GM21367 (cell line): ENCODE data around the gene LSM12.
"Not testable (repeated sequence)": the region's sequence is repeated elsewhere in the genome, so short reads cannot be mapped to it uniquely, and the experiment has no call there.

ENCODE experiments used
- ATAC-seq: cut with Tn5 transposase; IDR thresholded peaks from one replicate; pipeline ENCODE4 v1.9.1; 2021; ENCODE audit not compliant: unreplicated experiment

The LSM12 gene

DNA sequence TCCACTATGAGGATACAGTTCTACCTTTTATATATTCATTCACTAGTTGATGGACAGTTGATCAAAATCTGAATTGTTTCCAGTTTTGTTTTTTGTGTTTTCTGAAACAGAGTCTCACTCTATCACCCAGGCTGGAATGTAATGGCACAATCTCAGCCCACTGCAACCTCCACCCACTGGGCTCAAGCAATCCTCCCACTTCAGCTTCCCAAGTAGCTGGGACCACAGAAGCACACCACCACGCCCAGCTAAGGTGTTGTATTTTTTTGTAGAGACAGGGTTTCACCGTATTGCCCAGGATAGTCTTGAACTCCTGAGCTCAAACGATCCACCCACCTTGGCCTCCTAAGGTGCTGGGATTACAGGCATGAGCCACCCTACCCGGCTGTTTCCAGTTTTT lies 21.0 kb downstream of the LSM12 start:
- no peak for ATAC-seq

DNA sequence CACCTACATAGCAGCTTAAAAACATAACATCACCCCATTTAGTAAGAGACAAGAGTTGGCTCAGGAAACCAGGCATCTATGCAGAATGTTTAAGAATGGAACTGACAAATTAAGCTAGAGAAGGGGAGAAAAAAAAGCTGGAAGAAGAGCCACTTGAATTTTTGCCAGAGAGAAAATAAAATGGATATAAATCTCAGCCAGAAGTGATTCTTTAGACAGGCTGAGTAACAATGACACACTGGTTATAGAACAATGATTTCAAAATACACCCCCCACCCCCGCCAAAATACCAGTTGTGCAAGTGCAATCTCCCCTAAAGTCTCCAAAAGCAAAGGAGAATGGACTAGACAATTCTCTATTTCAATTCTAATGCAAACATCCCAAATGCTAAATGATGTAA lies 22.4 kb downstream of the LSM12 start:
- ATAC-seq: no peak

DNA sequence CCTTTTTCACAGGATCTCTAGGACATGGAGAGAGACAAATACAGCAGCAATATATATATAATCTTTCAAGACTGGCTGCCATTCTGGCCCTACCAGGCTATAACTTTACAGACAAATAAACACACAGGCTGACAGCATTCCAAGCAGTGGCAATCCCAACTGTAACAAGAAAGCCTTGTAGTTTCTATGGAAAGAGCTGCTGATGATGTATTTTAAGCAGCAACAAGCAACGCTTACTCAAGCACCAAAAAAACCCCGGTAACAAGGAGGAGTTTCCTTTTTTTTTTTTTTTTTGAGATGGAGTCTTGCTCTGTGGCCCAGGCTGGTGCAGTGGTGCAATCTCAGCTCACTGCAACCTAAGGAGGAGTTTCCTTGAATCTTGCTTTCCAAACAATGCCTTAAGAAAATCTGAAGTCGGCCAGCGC lies 23.2 kb downstream of the LSM12 start:
- ATAC-seq: no peak

DNA sequence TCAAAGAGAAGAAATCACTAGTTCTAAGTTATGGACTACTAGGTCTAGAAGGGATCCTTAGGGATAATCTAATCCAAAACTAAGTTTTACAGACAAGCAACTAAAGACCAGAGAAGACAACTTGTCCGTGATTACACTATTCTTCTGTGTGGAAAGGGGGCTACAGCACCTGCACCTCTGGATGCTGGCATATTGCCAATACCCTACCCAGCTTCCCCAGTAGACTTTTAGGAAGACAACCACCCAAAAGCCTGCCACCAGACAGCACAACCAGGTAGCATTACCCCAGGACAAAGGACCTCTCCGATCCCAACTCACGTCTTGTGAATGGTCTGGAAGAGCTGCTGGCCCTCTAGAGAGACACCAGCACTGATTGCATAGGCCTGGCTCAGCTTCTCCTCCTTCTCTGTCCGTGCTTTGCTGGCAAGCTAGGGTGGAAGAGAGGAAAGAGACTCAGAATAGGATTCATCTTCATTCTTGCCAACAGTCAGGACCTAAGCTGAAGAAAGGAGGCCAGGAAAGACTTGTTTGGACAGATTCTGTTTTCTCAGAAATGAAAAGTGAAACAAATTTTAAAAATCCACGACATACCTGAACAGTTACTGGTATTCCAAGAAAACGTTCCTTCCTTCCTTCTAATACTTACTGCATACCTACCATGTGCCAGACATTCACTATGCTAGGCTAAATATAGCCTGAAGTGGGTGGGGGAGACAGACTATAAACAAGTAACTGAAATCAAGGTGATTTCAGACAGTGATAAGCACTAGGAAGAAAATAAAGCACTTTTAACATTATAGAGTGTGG lies 26.4 kb downstream of the LSM12 start:
- ATAC-seq: no peak

DNA sequence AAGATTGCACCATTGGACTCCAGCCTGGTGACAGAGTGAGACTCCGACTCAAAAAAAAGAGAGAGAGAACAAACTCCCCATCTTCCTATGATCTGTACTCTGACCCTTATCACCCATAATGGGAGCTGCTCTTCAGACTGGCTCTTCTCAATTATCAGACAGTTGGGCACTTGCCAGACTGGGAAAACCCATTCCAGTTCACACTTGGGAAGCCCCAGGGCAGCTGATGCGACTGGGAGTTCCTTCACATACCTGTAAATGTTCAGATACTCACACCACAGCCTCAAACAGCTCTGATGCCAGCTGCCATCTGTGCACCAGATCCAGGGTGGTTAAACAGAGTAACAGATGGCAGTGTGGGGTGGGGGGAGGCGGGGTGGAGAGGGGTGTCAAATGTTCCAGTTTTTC lies 27.9 kb downstream of the LSM12 start:
- ATAC-seq: no peak

DNA sequence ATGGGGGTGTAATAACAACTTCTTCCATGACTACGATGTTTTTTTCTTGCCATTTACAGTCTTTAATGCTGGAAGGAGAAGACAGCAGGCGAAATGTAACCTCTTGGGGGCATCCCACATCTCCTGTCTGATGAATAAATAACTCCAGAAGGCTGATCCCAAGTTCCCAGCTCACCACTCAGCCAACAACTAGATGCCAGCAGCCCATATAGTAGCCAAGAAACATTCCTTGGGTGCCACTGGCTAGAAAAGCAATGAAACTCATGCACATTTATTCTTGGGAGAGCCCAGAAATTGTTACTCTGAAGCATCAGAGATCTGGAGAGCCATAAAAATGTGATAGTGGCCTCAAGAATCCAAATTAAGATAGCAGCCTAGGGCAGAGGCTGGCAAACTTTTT lies 29.0 kb downstream of the LSM12 start:
- ATAC-seq: no peak

- not testable (repeated sequence) for ATAC-seq
Observed at GRCh38 chr17:44034688-44035087, 31.8 kb downstream of the LSM12 start.

- ATAC-seq: no peak
Observed at GRCh38 chr17:44033861-44034408, 32.5 kb downstream of the LSM12 start.

DNA sequence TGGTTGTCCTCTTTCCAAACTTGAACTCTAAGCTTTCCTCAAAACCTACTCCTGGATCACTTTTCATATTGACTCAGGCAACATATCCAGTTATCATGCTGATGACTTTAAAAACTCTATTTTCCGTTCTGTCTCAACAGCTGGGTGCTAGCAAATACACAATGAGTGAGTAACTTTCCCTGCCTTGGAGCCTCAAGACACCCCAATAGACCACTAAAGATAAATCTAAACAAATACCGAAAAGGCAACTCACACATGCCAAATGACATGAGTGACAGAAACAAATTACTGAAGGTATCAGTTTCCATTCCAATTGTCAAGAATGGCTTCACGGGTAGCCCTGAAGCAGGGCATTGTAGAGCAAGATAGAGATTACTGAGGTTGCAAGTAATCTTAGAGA lies 36.0 kb downstream of the LSM12 start:
- no peak for ATAC-seq

DNA sequence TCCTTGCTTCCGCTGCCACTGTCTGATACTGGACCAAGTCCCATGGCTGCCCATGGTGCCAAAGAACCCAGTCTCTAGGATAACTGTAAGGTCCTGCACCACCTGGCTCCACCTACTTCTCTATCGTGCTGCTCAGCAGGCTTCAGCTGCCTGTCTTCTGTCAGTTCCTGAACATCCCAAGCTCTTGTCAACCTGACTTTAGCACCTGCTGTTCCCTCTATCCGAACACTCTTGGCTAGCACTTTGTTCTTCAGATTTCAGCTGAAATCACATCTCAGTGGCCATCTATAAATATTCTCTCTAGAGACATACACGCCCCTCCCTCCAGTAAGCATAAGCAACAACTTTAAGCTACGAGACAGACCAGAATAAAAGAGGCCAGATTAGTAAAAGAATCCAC lies 36.7 kb downstream of the LSM12 start:
- ATAC-seq: no peak

DNA sequence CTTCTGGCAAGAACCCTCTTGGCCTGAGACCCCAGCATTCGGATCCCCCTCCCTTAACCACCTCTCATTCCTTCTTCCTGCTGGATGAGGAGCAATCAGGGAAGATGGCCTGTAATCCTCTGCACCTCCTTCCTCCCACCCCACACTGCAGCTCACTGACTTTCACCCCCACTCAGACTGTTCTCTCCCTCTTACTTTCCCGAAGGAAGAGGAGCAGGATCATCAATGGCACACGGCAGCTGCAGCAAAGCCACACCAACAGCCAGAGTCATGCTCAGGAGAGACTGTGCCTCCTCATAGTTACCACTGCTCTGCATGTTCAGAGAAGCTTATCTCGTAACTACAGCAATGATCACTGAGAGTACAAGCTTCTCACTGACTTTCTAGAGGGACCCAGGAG lies 41.6 kb downstream of the LSM12 start:
- no peak for ATAC-seq

- no peak for ATAC-seq
Observed at GRCh38 chr17:44024271-44024663, 42.2 kb downstream of the LSM12 start.

DNA sequence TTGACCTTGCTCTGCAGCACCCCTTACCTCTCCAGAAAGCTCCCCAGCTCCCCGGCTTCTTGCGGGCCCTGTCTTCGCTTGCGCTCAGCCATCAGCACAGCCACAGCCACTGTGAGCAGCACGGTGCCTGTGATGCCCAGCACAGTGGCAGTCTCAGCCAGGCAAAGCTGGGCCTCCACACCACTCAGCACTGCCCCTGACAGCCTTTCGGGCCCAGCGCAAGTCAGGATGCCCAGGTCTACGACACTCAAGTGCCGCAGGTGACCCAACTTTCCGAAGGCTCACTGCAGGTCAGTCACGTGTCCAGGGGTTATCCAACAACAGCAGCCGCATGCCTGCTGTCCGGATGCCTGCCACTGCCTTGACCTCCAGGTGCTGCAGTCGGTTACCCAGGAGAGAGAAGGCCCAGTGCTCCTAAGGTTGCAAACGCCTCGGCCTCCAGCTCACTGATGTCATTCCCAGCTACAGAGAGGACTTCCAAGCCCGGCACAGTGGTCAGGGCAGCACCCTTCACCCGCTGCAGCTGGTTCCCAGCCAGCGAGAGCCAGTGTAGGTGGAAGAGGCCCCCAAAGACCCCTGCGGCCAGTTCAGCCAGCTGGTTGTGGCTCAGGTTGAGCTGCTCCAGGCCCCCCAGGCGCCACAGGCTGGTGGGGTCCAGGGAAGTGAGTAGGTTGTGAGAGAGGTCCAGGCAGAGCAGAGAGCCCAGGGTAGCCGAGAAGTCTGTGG lies 42.8 kb downstream of the LSM12 start:
- ATAC-seq: no peak

- no peak for ATAC-seq
Observed at GRCh38 chr17:44022246-44022645, 44.2 kb downstream of the LSM12 start.

- ATAC-seq: not testable (repeated sequence)
Observed at GRCh38 chr17:44021227-44021626, 45.2 kb downstream of the LSM12 start.

DNA sequence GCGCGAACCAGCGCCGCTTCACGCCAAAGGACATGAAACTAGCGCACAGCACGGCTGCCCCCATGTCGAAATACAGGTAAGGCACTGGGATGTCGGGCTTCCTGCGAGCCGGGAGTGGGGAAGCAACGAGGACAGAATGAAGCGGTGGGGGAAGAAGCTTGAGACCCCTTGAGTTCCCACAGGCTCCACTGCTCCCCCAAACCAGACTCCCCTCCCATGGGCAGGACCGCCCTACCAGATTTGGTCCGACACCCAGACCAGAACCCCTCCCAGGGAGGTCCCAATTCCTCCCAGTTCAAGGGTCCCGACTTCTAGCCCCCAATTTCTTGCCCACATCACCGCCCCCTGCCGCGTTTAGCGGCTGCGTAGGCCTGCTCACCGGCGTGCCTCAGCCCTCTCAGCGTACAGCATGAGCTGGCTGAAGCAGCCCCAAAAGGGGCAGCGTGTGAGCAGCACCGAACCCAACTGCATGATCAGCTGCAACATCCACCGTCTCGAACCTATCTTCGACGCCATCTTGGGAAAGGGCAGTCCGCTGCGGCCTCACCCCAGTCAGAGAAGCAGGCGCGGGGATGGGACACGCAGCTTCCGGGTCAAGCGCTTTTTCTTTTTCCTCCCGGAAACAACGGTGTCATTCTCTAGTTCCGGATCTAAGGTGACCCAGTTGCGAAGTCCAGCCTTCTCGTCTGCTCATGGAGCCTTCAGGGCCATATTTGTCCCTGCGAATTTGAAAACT lies 51.9 kb downstream of the LSM12 start, which contains the start of gene TMEM101:
Gene TMEM101 (minus strand): TSS at position 527 of the 736 bp plus-strand sequence. CDS start 11 bp downstream, at position 516.
- peak; percentile 79 for ATAC-seq

DNA sequence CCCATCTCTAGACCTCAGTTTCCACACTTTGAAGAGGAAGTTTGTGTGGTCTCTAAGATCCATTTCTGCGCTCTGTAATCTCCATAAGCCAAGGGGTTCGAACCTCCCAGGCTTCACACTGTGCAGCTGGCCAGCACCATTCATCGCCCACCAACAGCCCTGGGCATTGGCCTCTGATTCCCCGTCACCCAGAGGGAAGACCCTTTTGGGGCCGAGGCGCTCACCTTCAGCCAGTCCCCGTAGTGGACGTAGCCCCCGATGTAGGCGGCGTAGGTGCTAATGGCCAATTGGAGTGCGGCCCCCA lies 52.4 kb downstream of the LSM12 start:
- no peak for ATAC-seq

- no peak for ATAC-seq
Observed at GRCh38 chr17:44012874-44013273, 53.6 kb downstream of the LSM12 start.

- no peak for ATAC-seq
Observed at GRCh38 chr17:44012391-44012790, 54.1 kb downstream of the LSM12 start.

GRCh38 chr17:44011876-44012275 lies 54.6 kb downstream of the LSM12 start:
- no peak for ATAC-seq

DNA sequence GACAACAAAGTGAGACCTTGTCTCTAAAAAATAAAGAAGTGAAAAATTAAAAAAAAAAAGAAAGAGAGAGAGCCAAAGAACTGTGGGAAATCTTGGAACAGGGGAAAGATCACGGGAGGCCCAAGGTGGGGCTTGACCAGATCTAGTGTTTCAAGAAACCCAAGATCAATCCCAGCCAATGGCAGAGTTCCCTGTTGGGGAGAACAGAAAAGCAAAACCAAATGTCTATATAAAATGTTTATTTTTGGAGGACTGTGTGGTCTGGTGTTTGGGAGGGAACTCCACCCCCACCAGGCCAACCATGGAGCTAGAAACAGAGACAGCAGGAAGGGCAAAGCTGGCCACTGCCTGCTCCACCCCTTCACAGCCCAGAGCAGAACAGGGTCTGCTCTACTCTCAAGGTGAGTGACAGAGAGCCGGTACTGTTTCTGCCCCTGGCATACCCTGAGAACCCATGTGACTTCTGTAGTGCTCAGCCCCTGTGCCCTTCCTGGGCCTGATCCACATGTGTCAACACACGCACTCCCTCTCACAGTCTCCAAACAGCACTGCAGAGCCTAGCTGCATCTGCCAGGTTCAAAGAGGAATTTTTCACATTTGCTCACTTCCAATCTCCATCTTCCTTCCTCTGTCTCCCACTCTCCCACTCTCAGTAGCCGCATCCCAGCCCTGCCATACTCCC lies 55.4 kb downstream of the LSM12 start:
- ATAC-seq: no peak
